ENCODE measurements around the gene CROCC2.

The CROCC2 gene

DNA sequence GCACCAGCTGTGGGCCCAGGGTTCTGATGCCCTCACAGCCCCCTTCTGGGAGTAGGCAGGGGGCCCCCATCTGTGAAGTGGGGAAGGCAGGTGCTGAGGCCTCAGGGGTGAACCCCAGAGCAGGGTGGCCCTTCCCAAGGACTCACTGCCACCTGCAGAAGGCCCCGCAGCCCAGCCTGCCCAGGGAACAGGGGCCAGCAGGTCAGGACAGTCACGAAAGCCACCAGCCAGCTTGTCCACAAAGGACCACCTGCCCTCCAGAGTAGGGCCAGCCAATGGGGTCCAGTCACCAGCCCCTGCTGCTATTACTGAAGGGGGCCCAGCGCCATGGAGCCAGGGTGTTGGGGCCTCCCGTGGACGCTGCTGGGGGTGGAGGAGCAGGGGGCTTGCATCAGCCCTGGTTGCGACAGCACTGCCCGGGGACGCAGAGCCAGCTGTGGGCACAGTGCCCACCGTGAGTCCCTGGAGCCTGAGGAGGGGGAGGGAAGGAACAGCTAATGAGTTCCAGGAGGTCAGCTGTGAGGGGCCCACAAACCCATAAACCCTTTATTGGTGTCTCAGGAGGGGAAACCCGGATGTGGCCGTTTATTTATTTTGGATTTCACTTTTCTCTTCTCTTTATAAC lies 80.8 kb downstream of the CROCC2 start:
- H3K27ac ChIP-seq: peak overlapping the region; percentile 98
- TF ChIP-seq CTCF (conservative IDR thresholded peaks at IDR 0.05) (no peak), ZFX (IDR thresholded peaks at IDR 0.05) (no peak)

DNA sequence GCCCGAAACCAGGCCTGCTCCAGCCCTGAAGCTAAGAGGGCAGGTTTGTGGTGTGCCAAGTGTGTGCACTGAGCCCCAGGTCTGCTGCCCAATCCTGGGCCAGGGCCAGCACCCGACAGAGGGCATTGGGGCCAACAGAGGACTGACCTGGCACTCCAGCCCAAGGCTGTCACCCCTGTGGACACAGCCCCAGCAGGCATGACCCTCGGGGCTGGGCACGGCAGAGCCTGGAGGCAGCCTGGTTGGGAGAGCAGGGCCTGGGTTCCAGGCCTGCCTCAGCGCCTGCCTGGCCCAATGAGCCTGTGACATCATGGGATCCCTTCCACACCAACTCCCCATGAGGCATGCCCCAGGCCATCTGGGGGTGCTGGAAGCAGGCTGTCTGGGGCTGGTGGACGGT lies 81.5 kb downstream of the CROCC2 start:
- peak overlapping the region; percentile 98 for H3K27ac ChIP-seq
- TF ChIP-seq CTCF (conservative IDR thresholded peaks at IDR 0.05): no peak
- peak; percentile 60 for TF ChIP-seq ZFX (IDR thresholded peaks at IDR 0.05)

DNA sequence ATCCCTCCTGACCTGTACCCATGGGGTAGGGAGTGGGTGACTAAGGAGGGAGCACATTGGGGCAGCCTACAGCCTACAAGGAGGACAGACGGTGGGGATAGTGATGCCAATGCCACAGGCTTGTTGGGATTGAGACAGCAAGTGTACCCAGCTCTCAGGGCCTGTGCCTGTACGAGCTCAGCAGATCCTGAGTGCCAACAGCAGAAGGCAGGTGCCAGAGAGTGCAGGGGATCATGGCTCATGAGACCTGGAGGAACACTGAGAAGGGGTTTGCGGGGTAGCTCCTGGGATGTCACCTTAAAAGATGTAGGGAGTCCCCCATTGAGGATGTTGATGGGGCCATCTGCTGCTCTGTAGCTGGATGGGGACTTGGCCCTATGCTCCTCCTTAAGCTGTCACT lies 82.0 kb downstream of the CROCC2 start:
- TF ChIP-seq CTCF (conservative IDR thresholded peaks at IDR 0.05): no peak
- TF ChIP-seq ZFX (IDR thresholded peaks at IDR 0.05): no peak
- H3K27ac ChIP-seq: peak overlapping the region; percentile 98

DNA sequence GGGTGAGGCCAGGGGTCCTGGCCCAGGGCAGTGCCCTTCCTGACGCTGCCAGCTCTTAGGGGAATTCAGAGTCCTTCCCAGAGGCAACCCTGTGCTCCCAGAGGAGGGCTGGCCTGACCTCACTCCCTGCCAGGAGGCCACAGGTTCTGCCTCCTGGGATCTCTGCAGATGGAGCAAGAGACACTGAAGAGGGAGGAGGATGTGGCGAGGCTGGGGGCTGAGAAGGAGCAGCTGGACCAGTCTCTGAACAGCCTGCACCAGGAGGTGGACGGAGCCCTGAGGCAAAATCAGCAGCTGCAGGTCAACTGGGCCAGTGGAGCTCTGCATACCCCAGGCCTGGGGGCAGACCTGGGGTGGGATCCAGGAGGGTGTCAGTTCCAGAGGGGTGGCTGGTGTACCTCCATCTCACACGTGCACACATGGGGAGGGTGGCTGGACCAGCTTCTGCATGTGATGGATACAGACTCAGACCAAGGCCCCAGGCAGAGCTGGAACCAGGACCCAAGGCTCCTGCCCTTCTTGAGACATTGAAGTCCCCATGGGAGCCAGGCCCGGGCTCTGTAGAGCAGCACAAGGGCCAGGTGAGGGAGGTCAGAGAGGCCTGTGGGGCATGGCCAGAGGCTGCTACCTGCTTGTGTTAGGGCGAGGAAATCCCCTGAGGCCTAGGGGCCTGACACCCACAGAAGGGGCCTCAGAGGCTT lies 82.6 kb downstream of the CROCC2 start:
- H3K27ac ChIP-seq: peak overlapping the region; percentile 98
- no peak for TF ChIP-seq ZFX (IDR thresholded peaks at IDR 0.05)
- TF ChIP-seq CTCF (conservative IDR thresholded peaks at IDR 0.05): no peak

DNA sequence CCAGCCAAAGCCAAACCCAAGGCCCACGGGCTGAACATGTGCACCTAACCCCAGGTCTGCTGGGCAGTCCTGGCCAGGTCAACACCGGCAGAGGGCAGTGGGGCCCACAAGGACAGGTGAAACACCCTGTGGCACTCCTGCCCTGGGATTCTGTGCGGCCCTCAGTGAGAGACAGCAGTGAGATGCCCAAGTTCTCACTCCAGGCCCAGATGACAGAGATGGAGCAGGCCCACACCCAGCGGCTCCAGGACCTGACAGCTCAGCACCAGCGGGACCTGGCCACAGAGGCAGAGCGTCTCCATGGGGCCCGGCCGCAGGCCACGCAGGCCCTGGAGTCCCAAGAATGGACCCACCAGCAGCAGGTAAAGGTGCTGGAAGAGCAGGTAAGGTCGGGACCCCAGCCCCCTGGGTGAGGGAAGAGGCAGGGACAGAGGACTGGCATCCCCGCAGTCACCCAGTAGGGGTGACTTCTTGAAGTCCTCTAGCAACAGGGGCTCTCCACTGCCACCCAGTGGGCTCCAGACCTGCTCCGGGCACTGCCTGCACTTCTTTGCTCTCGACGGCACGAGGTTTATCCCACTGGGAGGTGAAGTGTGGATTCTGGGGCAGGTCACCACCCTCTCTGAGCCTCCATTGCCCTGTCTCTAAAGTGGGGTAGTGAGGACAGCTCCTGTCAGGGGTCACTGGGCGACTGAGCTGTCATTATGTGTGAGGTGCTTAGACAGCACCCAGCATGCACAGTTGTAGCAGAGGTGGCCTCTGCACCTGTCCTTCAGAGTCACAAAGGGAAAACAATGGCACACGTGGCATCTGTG lies 83.5 kb downstream of the CROCC2 start:
- no peak; the same call in 1 of the 2 replicates for TF ChIP-seq CTCF (conservative IDR thresholded peaks at IDR 0.05)
- TF ChIP-seq ZFX (IDR thresholded peaks at IDR 0.05): no peak
- H3K27ac ChIP-seq: peak overlapping the region; percentile 98

DNA sequence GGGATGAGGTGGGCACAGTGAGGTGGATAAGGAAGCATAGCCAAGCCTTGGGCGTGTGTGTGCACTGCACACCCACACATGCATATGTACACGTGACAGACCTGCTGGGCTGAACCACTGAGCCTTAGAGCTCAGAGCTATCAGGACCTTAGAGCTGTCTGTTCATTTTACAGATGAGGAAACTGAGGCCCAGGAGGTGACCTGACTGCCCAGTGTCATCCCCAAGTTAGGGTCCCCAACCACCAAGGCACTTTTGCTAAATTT lies 84.1 kb downstream of the CROCC2 start:
- TF ChIP-seq ZFX (IDR thresholded peaks at IDR 0.05) (no peak), CTCF (conservative IDR thresholded peaks at IDR 0.05) (no peak)

More for the DNA sequence above, 84.1 kb downstream of the CROCC2 start:
- peak overlapping the region; percentile 98; the same call in 1 of the 2 replicates for H3K27ac ChIP-seq
